Cerebellar nuclear complex (tissue), 1 donor: ENCODE results near the gene PTMA.
A peak's percentile ranks its signal among the peaks of the same experiment; 100 is the strongest.
"Not testable (repeated sequence)": the region's sequence is repeated elsewhere in the genome, so short reads cannot be mapped to it uniquely, and the experiment has no call there.

Experiments used
- DNase-seq, 2 experiments: peaks; one replicate each; lab custom pipeline; 2025; lab: John Stamatoyannopoulos, UW

The PTMA gene

DNA sequence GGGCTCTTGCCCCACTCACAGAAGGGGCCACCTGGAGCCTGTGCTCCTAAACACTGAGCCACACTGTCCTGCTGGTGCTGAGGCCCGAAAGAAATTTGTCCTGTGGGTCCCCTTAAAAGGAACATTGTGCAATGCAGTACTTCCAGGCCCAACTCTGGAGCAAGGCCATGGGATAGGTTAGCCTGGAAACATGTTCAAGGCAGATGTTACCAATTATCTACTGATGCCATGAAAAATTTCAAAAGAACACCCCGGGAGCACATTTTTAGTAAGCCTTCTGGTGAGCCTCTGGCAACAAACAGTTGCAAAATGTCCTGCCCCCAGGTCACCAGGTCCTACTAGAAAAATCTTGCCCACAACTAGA lies 12.3 kb upstream of the PTMA start:
- DNase-seq: no peak

DNA sequence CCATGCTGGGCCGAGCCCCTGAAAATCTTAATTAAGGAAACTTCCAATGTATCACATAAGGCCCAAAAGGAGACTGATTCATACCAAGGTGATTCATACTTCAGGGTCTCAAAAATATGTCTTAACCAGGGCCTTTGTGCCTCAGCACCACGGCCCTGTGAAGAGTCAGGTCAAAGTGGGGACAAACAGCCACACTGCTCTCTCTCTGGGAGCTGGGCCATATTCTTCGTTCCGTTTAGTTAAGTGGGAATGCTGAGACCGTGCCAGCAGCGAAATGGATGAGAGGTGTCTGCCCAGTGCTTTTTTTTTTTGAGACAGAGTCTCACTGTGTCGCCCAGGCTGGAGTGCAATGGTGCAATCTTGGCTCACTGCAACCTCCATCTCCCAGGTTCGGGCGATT lies 9.3 kb upstream of the PTMA start:
- DNase-seq: no peak

DNA sequence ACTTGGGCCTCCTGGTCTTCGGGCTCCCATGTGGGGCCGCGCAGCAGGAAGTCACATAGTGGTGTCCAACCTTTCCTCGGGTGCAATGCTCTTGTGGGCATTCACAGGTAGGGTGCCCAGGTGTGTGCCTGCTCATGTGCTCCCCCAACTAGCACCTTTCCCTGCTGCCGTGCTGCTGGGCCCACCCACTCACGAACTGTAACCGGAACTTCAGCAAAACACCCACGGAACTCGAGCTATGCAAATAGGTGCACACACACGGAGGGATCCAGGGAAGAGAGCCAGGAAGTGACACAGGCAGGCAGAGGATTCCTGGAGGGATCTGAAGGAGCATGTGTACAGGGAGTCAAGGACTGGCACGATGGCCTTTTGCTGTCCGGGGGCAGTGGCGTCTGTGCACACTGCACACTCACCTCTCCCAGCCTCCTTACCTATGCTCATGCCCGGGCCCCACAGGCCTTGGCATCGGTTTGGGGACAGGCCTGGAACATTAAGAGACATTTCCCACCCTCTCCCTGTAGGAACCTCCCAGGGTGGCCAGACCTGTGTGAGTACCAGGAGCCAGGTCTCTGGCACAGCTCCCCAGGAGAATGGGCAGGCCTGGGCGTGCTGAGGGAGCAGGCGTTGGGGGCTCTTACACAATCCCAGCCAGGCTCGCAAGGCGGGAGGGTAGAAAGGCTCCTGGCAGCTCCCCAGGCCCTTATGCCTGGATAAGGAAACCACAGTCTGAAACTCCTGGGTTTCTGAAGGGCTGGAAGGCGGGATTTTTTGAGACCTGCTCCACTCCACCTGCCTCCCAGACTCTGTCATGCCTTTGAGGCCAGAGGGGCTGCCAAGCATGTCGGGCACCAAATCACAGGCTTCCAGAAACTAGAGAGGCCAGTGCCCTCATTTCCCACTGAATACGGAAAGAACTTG lies 6.6 kb upstream of the PTMA start:
- DNase-seq: no peak

DNA sequence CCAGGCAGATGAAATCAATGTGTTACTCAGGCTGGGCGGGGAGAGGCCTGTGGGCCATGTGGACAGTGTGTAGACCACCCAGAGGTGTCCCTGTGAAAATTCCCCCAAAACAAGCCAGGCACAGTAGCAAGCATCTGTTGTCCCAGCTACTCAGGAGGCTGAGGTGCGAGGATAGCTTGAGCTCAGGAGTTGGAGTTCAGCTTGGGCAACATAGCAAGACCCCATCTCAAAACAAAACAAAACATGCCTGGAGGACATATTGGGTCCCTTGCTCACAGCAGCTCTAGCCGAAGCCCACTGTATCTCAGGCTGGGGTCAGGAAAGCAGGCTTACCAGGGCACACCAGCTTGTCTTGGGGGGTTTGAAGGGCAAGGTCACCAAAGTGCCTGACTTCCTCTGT lies 4.3 kb upstream of the PTMA start:
- no peak for DNase-seq

DNA sequence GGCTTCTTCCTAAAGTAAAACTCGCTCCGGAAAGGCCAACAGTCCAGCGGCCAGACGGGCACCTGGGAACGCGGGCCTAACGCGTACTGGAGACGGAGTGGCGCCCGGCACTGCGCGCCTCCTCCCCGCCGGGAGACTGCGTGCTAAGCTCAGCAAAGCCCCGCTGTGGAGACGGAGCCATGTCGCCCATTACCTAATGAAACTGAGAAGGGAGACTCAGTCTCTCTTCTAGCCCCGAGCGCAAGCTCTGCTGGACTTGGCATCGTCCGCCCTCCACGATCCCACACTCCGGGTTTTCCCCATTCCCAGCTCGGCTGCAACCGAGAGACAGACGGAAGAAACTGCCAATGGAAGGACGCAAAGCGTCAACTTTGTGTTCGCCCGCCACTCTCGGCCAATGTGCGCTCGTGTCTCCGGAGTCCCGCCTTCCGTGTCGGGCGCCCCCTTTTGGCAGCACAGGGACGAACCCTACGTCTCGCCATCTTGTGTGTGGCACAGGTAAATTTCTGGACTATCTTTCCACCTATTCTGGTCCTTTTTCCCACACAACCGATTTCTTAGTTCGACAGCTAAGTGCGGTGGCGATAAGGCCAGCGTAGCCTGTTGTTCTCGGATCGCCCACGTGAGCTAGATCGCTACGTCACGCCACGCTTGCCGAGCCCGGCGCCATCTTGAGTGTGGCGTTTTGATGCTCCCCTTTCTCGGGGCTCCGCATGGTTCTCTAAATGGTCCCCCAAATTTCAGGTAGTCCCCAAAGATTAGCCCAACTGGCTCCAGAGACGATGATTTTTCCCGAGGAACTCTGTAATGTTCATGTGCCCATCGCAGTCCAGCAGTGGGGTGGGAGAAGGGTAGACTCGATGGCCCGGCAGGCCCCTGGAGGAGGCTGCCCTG lies 1.3 kb upstream of the PTMA start:
- DNase-seq: peak; percentile 92 to 96

DNA sequence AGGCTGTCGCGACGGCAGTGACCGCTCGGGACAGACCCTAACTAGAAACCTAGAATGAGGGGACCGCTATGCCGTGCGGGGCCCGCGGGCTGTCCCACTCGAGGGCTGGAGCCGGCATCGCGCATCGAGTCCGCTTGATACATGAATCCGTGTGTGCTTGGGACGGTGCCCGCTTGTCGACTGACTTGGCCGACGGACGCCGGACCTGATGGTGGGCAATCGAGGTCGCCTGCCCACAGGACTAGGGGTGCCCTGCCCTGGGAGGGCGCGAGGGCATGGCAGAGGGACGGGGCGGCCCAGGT lies 749 bp upstream of the PTMA start:
- DNase-seq: no peak

DNA sequence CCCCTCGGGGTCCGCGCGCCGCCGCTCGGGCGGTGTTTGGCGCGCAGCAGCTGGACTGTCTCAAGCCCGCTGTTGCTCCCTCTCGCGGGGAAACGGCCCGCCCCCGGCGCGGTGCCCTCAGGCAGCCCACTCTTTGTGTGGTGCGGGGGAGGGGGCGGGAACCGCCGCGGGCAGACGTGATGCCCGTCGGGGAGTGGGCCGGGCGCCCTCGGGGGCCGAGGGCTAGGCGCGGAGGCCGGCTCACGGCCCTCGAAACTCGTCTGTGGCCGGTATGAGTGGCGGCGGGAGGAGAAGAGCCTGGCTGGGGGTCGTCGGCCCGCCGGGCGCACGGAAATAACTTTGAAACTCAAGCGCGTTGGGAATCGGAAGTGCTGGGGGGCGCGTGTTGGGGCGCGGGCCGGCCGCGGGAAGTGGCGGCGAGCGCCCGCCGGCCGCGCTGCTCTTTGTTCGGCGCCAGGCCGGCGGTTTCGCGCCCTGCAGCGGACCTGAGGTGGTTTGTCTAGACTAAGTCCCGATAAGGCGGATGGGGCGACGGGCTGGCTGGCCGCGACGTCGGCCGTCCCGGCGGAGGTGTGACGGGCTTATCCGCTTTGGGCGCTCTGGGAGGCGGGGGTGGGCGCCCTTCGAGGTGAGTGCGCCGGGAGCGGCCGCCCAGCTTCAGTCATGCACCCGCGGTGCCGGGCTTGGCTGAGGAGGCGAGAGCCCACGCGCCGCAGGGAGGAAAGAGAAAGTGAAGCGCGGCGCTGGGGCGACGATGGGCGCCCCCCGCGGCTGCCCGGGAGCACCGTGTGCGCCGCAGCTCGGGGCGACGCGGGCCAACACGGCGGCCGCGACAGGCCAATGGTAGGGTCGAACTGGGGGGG lies 679 bp downstream of the PTMA start:
- DNase-seq: no peak

DNA sequence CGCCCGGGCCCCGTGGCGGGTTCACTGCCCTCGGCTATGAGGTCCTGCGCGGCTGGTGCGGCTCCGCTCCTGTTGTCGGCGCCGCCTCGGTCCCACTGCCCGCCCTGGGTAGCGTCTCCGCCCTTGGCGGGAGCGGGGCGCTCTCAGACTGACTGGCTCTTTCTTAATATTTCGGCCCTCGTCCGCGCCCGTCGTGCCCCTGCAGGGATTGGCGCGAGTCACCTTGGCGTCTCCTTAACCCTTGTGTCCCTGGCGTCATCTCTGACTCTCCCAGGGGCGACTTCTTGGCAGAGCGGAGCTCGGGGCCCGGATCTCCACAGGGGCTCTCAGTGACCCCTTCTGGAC lies 1.3 kb downstream of the PTMA start:
- DNase-seq: peak in 1 of 2 experiments; percentile 11

DNA sequence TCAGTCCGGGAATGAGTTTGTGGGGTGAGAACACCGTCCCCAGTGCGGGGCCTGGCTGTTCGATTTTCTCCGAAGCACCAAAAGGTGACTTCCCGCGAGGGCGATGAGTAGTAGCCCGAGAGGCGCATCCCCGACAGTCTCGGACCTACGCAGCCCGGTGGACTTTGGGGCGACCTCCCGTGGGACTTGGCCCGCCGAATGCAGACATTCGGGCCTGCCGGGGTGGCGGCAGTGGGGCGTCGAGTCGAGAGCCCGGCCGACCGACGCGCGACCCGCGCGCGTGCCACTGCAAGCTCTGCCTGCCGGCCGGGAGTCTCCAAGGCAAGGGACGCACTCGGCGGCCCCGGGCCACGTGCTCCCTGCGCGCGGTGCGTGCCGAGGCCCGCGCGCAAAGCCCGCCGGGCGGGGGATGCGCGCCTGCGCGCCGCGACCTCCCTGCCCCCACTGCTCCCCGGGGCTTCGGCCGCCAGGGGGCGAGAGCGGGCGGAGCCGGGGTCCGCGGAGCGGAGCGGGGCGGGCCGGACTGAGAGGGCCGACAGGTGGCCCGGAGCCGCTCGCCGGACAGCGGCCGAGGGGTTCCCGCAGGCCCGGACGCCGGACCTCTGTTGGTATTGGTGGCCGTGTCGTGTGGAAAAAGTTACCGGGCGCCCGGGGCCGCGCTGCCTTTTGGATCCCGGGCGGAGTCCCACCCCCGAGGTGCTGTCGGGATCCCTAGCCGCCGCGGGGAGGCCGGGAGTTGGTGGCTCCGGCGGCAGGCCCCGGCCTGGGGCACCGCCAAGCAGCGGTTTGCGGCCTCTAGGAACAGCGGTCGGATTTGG lies 1.9 kb downstream of the PTMA start:
- peak in 1 of 2 experiments; percentile 4 for DNase-seq

DNA sequence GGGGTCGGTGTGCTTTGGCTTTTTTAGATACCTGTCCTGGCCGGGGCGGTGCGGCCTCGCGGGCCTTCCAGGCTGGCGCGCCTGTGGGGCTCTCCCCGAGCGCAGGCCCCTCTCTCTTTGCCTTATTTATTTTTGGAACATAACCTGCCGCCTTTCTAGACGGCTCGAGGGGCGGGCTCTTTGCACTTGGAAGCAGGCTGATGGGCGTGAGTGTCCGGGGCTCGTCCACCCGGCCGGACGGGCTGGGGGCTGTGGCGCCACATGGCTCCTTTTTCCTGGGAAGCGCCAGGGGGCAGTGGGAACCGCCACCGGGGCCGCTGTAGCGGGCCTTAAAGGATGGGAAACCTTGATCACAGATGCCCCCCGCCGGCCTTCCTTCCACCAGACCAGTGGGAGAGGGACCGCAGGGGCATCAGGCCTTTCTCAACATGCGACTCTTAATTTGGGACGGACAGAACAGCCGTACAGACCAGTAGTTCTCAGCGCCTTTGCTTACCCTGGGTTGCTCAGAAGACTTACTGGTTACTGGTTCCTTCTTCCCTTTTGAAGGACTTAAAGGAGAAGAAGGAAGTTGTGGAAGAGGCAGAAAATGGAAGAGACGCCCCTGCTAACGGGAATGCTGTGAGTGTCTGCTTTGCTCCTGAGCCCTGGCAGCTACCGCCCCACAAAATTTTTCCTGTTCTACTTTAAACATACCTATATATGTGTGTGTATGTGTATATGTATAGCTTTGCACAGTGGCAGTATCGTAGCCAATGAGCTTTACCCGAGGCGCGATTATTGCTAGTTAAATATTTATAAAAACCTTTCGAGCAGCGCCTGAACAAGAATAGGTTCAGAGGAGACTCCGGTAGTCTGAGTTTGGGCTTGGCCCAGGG lies 2.7 kb downstream of the PTMA start:
- no peak for DNase-seq

DNA sequence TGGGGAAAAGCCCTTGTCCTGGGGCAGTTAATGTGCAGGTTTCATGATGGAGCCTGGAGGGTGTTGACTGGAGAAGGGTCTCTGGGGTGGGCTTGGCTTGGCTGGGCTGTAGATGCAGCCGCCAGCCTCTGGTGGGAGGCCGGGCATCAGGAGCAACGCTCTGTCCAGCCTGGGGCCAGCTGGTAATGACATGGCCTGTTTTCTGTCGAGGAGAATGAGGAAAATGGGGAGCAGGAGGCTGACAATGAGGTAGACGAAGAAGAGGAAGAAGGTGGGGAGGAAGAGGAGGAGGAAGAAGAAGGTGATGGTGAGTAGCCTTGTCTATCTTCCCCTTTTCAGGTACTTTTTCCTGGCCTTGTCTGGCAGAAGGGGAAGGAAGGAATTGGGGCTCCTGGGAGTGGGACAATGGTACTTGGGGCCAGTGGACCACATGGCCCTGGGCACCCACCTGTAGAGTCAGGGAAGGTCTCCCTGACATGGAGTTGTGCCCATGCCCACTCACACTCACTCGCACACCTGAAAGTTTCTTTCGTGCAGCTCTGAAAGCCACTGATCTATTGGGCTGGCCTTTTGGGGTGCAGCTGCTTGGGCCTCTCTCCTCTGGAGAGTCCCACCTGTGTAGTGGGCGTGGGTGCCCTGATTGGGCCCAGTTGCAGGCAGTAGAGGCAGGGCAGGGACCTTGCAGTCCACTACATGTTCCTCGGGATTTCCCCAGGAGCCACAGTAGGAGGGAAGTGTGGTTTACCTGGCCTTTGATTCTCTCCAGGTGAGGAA lies 3.5 kb downstream of the PTMA start:
- no peak for DNase-seq

DNA sequence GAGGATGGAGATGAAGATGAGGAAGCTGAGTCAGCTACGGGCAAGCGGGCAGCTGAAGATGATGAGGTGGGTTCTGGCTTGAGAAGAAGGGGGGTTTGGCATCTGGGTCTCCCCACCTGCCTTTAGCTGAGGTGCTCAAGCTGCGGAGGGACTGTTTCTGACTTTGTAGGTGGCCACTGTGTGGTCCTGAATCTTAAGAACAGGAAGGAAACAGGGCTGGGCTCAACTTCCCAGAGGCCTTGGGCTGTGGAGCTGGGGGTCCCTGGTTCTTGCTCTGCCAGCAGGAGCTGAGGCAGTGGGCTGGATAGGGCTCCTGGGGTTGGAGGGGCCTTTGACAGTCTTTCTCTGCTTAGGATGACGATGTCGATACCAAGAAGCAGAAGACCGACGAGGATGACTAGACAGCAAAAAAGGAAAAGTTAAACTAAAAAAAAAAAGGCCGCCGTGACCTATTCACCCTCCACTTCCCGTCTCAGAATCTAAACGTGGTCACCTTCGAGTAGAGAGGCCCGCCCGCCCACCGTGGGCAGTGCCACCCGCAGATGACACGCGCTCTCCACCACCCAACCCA lies 4.2 kb downstream of the PTMA start:
- DNase-seq: not testable (repeated sequence)

DNA sequence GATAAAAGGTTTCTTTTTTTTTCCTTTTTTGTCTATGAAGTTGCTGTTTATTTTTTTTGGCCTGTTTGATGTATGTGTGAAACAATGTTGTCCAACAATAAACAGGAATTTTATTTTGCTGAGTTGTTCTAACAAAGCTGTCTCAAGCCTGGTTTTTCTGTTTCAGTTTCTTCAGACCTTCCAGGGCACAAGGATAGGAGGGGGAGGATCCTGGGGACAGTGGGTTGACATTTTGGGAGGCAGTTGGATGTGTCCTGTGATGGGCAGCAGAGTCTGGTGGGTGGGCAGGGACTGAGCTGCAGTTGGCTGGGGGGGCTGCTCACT lies 5.0 kb downstream of the PTMA start:
- DNase-seq: not testable (repeated sequence)

DNA sequence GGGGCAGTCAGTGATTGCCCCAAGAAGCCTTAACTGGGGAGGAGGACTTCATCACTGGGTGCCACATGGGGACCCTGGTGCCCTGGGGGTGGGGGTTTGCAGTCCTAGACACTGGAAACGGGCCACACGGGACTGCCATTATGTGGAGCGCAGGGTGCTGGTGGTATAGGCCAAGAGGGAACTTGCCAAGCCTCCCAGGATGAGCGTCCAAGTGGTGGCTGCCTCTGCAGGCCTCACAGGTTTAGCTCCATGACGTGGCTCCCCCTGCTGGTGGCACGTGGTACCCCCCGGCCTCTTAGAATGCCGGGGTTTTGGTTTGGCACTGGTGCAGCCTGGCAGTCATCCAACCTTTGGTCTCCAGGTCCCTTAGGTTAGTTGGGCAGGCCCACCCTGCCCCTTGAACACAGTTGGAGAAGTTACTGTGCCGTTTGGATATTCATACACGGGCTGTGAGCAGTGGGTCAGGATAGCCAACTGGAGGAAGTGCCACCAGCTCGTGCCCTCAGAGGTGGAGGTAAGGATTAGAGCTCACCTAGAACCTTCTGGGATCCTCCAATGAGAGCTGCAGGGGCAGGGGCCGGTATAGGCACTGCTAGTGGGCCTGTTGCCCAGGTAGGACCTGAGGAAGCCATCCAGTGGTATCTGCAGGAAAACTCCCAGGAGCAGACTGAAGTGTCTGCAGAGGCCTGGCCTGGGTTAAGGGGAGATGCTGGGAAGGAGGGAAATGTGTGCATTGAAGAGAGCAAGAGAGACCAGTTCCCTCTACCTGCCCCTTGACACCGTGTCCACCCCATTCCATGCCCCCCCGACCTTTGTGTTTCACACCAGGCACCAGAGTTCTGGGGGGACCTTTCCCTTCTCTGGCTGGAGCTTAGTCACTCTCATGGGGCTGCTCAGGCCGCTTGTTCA lies 5.7 kb downstream of the PTMA start:
- DNase-seq: no peak

DNA sequence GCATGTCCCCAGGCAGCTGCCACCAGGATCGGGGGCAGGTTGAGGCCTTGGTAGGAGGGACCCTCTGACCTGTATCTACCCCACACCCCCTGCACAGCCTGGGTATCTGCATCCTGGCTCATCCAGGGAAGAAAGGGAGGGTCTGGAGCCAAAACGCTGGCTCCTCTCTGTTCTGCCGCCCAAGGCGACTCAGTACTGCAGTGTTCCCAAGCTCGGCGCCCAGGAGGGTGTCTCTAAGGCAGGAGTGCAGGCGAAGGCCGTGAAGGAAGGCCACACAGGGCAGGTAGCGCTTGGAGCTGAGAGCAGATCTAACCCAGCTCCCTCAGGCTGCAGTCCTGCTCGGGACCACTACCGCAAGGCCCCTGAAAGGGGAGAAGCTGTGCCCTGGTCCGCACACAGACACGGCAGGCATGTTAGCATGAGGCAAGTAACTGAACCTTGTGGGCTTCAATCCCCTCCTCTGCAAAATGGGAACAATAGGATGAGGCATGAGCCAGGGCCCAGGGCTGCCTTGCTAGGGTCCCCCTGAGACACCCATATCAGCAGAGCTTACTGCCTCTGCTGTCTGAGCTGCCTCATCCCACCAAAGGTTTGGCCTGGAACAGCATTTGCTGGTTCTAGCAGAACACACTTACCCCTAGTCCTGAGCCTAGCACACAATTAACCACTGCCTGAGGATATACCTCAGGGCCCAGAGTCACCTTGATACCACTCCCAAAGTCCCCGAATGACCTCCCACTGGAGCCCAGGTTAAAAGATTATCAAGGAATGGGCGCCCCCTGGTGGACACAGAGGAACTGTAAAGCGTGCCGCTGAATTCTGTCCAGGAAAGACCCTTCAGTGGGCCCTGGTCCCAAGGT lies 6.5 kb downstream of the PTMA start:
- no peak for DNase-seq

DNA sequence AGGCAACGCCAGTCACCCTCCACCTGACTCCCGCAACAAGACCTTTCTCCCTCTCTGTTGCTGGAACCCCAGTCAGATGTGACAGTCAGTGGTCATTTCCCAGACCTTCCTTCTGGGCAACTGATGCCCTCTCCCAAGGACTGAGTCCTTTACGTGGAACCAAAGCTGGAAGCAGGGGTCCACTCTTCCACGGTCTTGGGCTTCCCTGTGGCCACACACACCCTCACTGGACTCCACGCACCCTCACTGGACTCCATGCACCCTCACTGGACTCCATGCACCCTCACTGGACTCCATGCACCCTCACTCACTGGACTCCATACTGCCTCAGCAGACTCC lies 7.1 kb downstream of the PTMA start:
- DNase-seq: no peak

DNA sequence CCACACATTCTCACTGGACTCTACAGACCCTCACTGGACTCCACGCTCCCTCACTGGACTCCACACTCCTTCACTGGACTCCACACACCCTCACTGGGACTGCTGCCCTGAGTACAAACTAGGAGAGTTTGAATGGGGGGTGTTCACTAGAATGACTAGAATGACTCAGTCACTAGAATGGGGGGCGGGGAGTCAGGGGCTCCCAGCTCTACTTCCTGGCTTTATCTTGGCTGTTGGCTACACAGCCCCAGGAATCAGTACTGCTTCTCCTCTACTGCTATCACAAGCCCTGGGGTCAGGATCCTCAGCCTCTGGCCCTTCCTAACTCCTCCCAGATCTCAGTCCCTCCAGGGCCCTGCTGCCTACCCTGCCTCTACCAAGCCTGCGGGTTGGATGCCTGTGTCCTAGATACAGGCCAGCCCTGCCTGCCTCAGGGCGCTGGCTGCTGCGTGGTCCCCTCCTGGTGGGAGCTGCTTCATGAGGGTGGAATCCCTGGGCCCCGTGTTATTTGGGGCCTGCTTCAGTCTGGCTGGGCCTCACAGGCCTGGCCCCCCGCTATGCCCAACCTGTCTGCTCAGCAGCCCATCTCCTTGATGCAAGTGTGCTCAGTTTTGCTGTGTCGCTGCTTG lies 7.8 kb downstream of the PTMA start:
- no peak for DNase-seq
